ENCODE results near the gene NCCRP1.

- TF ChIP-seq BACH2 (CRISPR knock-in tag; IDR thresholded peaks at IDR 0.05; ENCODE audit: borderline replicate concordance), result no peak
- TF ChIP-seq SNAI2 (CRISPR knock-in tag; IDR thresholded peaks at IDR 0.05), result no peak
- no peak for TF ChIP-seq ZNF70 (CRISPR knock-in tag; IDR thresholded peaks at IDR 0.05)
- TF ChIP-seq ZNF565 (CRISPR knock-in tag; conservative IDR thresholded peaks at IDR 0.05; ENCODE audit: low read depth), result no peak
- TF ChIP-seq ZFP3 (CRISPR knock-in tag; IDR thresholded peaks at IDR 0.05), result no peak
Observed at GRCh38 chr19:39195755-39196154, 1.0 kb upstream of the NCCRP1 start.

Data from SK-N-SH treated with all-trans-retinoic acid at 6 μM for 48 hours (cell line).